ENCODE results near the gene IL1RL2.

IL1RL2 gene

GRCh38 chr2:102206666-102207341 is 20.0 kb downstream of the IL1RL2 start:
- no peak for TF ChIP-seq CTCF (IDR thresholded peaks at IDR 0.05; ENCODE audit: extremely low read depth, insufficient read depth, missing control alignments)
- in situ Hi-C loops (cut with MboI; ENCODE audit: low pct_unique_long_range_greater_than_20kb, low sequenced_read_pairs, unreplicated experiment): loop anchor here (25.0 kb wide), 1 partner anchor 105 kb away; the partner anchor contains the start of gene IL1RL1
- no peak for DNase-seq (ENCODE audit: low spot score)

- no peak for TF ChIP-seq CTCF (IDR thresholded peaks at IDR 0.05; ENCODE audit: extremely low read depth, insufficient read depth, missing control alignments)
- in situ Hi-C loops (cut with MboI; ENCODE audit: low pct_unique_long_range_greater_than_20kb, low sequenced_read_pairs, unreplicated experiment): loop anchor here (25.0 kb wide), 1 partner anchor 104 kb away; the partner anchor contains the start of gene IL1RL1
- no peak for DNase-seq (ENCODE audit: low spot score)
These were observed 22.0 kb downstream of the IL1RL2 start for GRCh38 chr2:102208774-102209173.

- TF ChIP-seq CTCF (IDR thresholded peaks at IDR 0.05; ENCODE audit: extremely low read depth, insufficient read depth, missing control alignments): no peak
- in situ Hi-C loops (cut with MboI; ENCODE audit: low pct_unique_long_range_greater_than_20kb, low sequenced_read_pairs, unreplicated experiment): loop anchor here (25.0 kb wide), 1 partner anchor 103 kb away; the partner anchor contains the start of gene IL1RL1
- DNase-seq (ENCODE audit: low spot score): no peak
These were observed 22.7 kb downstream of the IL1RL2 start for GRCh38 chr2:102209474-102209873.

- in situ Hi-C loops (cut with MboI; ENCODE audit: low pct_unique_long_range_greater_than_20kb, low sequenced_read_pairs, unreplicated experiment): loop anchor here (25.0 kb wide), 1 partner anchor 95 kb away; the partner anchor contains the start of gene IL1RL1
- no peak for DNase-seq (ENCODE audit: low spot score)
- no peak for TF ChIP-seq CTCF (IDR thresholded peaks at IDR 0.05; ENCODE audit: extremely low read depth, insufficient read depth, missing control alignments)
These were observed 30.2 kb downstream of the IL1RL2 start for GRCh38 chr2:102217032-102217431.

GRCh38 chr2:102224824-102225739 is 38.3 kb downstream of the IL1RL2 start:
- TF ChIP-seq CTCF (IDR thresholded peaks at IDR 0.05; ENCODE audit: extremely low read depth, insufficient read depth, missing control alignments): no peak
- in situ Hi-C loops (cut with MboI; ENCODE audit: low pct_unique_long_range_greater_than_20kb, low sequenced_read_pairs, unreplicated experiment): loop anchor here (25.0 kb wide), 1 partner anchor 87 kb away; the partner anchor contains the start of gene IL1RL1
- no peak for DNase-seq (ENCODE audit: low spot score)

- in situ Hi-C loops (cut with MboI; ENCODE audit: low pct_unique_long_range_greater_than_20kb, low sequenced_read_pairs, unreplicated experiment): no loop called here
- no peak for DNase-seq (ENCODE audit: low spot score)
- TF ChIP-seq CTCF (IDR thresholded peaks at IDR 0.05; ENCODE audit: extremely low read depth, insufficient read depth, missing control alignments): no peak
These were observed 39.3 kb downstream of the IL1RL2 start for GRCh38 chr2:102226171-102226570.
